Esophagus muscularis mucosa (tissue), 3 donors: ENCODE measurements around the gene ULK3.

Source experiments
- CTCF ChIP-seq, 3 experiments: fragments of 200-600 bp in 2 of 3; fragments of 450-650 bp in 1 of 3; sonication (generic) in 2 of 3; IDR thresholded peaks; one replicate each; pipeline ENCODE4 v1.5.1; 2017 to 2019; ENCODE audit warnings: antibody characterized with exemption in 3 of 3, mild to moderate bottlenecking in 2 of 3, moderate library complexity in 1 of 3
- POLR2A ChIP-seq: fragments of 450-650 bp; IDR thresholded peaks from one replicate; pipeline ENCODE4 v1.6.1; 2017; ENCODE audit warnings: antibody characterized with exemption, moderate library complexity, mild to moderate bottlenecking, low read depth
- POLR2AphosphoS5 ChIP-seq, 2 donors: sonication (generic); formaldehyde crosslinking; IDR thresholded peaks; one replicate each; pipeline ENCODE4 v1.6.1; 2017; ENCODE audit warnings: antibody characterized with exemption in 2 of 2

GRCh38 chr15:74869372-74869725 is 26.4 kb upstream of the ULK3 start:
- no peak for TF ChIP-seq POLR2A
- TF ChIP-seq CTCF (IDR thresholded peaks at IDR 0.05): no peak
- TF ChIP-seq POLR2AphosphoS5 (IDR thresholded peaks at IDR 0.05): peak in 1 of 2 donors; percentile 10
